ENCODE data around the gene TBC1D23.
A peak's percentile ranks its signal among the peaks of the same experiment; 100 is the strongest.
"Not testable (repeated sequence)": the region's sequence is repeated elsewhere in the genome, so short reads cannot be mapped to it uniquely, and the experiment has no call there.

TBC1D23 gene

GRCh38 chr3:100299016-100299415 lies 38.2 kb downstream of the TBC1D23 start:
- DNase-seq (ENCODE audit: low read depth in 2 of 2), result no peak

- DNase-seq (ENCODE audit: low read depth in 2 of 2), result no peak
Observed at GRCh38 chr3:100306695-100307094, 45.9 kb downstream of the TBC1D23 start.

GRCh38 chr3:100310355-100310965 lies 49.7 kb downstream of the TBC1D23 start:
- no peak for DNase-seq (ENCODE audit: low read depth in 2 of 2)

GRCh38 chr3:100311011-100311410 lies 50.2 kb downstream of the TBC1D23 start:
- DNase-seq (ENCODE audit: low read depth in 2 of 2), result no peak

GRCh38 chr3:100316641-100317069 lies 55.9 kb downstream of the TBC1D23 start:
- DNase-seq (ENCODE audit: low read depth in 2 of 2), result peak in 1 of 2 donors; percentile 2

- DNase-seq (ENCODE audit: low read depth in 2 of 2), result no peak
Observed at GRCh38 chr3:100317912-100318311, 57.1 kb downstream of the TBC1D23 start.

- no peak for DNase-seq (ENCODE audit: low read depth in 2 of 2)
Observed at GRCh38 chr3:100319951-100320350, 59.2 kb downstream of the TBC1D23 start.

GRCh38 chr3:100324044-100324443 lies 63.3 kb downstream of the TBC1D23 start:
- DNase-seq (ENCODE audit: low read depth in 2 of 2), result no peak

- DNase-seq (ENCODE audit: low read depth in 2 of 2), result no peak
Observed at GRCh38 chr3:100325827-100326226, 65.0 kb downstream of the TBC1D23 start.

- not testable (repeated sequence) for DNase-seq (ENCODE audit: low read depth in 2 of 2)
Observed at GRCh38 chr3:100327377-100327776, 66.6 kb downstream of the TBC1D23 start.

- no peak for DNase-seq (ENCODE audit: low read depth in 2 of 2)
Observed at GRCh38 chr3:100329800-100330489, 69.2 kb downstream of the TBC1D23 start.

GRCh38 chr3:100330651-100331050 lies 69.9 kb downstream of the TBC1D23 start:
- no peak for DNase-seq (ENCODE audit: low read depth in 2 of 2)

GRCh38 chr3:100331660-100332059 lies 70.9 kb downstream of the TBC1D23 start:
- no peak for DNase-seq (ENCODE audit: low read depth in 2 of 2)

- DNase-seq (ENCODE audit: low read depth in 2 of 2), result no peak
Observed at GRCh38 chr3:100333051-100333450, 72.3 kb downstream of the TBC1D23 start.

GRCh38 chr3:100333970-100334487 lies 73.2 kb downstream of the TBC1D23 start:
- DNase-seq (ENCODE audit: low read depth in 2 of 2), result peak in 1 of 2 donors; percentile 1

- peak; percentile 58 to 62 for DNase-seq (ENCODE audit: low read depth in 2 of 2)
Observed at GRCh38 chr3:100334488-100335351, 73.9 kb downstream of the TBC1D23 start, which contains the start of gene NIT2. Gene NIT2, plus strand, starts transcription at chr3:100334757. Its CDS starts 35 bp downstream, at chr3:100334792.

- DNase-seq (ENCODE audit: low read depth in 2 of 2), result no peak
Observed at GRCh38 chr3:100335434-100335833, 74.6 kb downstream of the TBC1D23 start.

GRCh38 chr3:100336229-100336628 lies 75.4 kb downstream of the TBC1D23 start:
- DNase-seq (ENCODE audit: low read depth in 2 of 2), result not testable (repeated sequence)

GRCh38 chr3:100338911-100339310 lies 78.1 kb downstream of the TBC1D23 start:
- no peak for DNase-seq (ENCODE audit: low read depth in 2 of 2)

GRCh38 chr3:100339786-100340185 lies 79.0 kb downstream of the TBC1D23 start:
- DNase-seq (ENCODE audit: low read depth in 2 of 2), result no peak

- DNase-seq (ENCODE audit: low read depth in 2 of 2), result no peak
Observed at GRCh38 chr3:100340527-100340926, 79.7 kb downstream of the TBC1D23 start.

- no peak for DNase-seq (ENCODE audit: low read depth in 2 of 2)
Observed at GRCh38 chr3:100348727-100349126, 87.9 kb downstream of the TBC1D23 start.
